GM19035 (cell line): ENCODE measurements around the gene ZNRD2.
A peak's percentile ranks its signal among the peaks of the same experiment; 100 is the strongest.

Source experiments
- ATAC-seq: cut with Tn5 transposase; IDR thresholded peaks from one replicate; pipeline ENCODE4 v1.9.1; 2021; ENCODE audit not compliant: unreplicated experiment

Gene ZNRD2

DNA sequence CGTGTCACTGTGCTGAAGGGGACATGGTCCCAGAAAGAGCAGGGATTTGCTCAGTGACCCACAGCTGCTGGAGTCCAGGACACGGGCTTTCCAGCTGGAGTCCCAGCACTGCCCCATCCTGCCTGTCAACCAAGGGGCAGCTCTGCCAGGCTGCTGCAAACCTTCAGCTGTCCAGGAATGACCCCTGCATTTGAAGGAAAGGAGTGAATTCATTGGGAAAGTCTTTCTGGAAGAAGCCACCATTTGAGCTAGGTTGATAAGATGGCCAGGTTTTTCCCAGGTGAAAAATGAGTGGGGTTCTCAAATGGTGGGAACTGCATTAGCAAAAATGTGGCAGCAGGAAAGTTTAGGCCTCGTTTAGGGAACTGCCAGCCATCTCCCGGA lies 16.0 kb downstream of the ZNRD2 start:
- ATAC-seq, result no peak

DNA sequence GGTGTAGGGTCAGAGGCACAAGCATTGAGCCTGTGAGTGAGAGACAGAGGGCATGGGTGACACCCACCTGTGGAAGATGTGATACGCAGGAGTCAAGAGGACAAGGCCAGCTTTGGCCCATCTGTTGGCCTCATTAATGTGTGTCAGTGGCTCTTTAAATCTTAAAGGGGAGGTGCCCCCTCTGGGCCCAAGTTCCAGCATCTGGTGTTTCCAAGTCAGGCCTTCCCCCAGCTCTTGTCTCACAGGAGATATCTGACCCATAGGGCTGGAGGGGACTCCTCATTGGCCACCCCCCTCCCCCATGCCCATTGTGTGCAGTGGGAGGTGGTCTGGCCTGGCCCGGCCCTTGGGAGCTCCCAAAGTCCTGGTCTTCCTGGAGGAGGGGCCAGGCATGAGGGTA lies 16.4 kb downstream of the ZNRD2 start:
- ATAC-seq, result no peak

DNA sequence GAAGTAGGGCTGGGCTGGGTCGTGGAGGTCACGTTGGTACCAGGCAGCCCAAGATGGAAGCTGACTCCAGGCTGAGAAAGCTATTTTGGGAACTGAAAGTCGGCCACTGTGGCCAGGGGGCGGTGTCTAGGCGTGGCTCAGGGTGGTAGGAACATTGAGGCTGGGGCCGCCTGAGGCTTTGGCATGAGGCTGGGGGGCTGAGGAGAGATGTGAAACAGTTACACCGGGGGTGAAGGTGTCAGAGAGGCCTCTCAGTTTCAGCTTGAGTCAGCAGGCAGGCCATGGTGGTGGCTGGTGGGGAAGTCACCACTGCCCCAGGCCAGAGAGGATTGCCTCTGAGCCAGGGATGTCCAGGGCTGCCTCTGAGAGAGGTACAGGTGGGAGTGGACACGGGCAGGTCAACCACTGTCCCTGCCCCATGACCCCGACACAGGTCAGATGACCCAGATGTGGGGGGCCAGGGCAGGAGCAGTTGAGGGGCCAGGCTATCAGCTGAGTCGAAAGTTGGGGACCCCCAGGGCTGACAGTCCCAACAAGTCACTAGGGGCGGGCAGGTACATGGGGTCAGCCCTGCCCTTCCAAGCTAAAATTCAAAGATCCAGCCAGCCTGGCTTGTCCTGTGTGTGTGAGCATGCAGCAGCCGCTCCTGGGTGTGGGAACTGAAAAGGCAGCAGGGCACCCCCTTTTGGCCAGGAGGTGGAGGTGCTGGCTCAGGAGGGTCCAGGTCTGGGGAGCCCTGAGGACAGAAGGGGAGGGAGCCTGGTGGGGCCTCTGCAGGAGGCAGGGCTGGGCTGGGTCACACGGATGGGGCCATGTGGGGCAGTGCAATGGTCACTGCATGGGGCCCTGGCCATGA lies 18.1 kb downstream of the ZNRD2 start:
- ATAC-seq, result peak; percentile 76

DNA sequence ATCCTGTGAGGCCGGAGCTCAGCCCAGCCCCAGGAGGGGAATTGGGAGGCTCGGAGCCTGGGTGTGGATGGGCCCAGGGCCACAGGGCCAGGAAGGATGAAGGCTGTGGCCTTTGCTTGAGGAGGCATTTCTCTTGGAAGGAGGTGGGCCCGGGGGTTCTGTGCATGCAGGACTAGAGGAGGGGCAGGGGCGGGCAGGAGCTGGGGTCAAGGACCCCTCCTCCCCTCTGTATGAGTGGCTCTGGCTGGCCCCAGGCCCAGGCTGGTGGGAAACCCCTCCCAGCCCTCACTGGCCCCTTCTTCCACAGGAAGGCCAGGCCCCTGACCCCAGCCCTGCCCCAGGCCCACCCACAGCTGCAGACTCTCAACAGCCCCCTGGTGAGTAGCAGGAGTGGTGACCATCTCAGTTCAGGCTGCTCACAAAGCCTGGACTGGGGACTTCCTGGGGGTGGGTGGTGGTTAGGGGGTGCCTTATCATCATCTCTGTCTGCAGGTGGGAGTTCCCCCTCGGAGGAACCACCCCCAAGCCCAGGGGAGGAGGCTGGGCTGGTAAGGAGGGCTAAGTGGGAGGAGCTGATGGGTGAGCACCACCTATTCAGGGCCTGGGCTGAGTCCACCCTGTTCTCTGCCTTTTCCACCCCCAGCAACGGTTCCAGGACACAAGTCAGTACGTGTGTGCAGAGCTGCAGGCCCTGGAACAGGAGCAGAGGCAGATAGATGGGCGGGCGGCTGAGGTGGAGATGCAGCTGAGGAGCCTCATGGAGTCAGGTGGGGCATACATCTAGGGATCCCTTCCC lies 19.4 kb downstream of the ZNRD2 start:
- no peak for ATAC-seq

DNA sequence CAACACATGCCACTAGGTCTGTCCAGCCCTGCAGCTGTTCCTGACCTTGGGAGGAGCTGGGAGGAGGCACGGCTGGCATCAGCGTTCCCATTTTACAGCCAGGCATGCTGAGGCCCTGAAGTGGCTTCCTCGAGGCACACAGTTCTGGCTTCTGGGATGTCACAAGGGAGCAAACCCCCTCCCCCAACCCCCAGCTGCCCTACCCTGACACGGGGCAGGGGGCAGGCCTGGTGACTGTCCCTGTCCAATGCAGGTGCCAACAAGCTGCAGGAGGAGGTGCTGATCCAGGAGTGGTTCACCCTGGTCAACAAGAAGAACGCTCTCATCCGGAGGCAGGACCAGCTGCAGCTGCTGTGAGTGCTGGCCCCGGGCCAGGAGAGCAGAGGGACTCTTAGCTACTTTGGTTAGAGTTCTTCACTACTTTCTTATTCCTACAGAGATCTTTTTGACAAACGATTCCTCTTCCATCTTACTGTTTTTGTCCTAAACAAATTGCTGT lies 20.0 kb downstream of the ZNRD2 start:
- ATAC-seq, result no peak

DNA sequence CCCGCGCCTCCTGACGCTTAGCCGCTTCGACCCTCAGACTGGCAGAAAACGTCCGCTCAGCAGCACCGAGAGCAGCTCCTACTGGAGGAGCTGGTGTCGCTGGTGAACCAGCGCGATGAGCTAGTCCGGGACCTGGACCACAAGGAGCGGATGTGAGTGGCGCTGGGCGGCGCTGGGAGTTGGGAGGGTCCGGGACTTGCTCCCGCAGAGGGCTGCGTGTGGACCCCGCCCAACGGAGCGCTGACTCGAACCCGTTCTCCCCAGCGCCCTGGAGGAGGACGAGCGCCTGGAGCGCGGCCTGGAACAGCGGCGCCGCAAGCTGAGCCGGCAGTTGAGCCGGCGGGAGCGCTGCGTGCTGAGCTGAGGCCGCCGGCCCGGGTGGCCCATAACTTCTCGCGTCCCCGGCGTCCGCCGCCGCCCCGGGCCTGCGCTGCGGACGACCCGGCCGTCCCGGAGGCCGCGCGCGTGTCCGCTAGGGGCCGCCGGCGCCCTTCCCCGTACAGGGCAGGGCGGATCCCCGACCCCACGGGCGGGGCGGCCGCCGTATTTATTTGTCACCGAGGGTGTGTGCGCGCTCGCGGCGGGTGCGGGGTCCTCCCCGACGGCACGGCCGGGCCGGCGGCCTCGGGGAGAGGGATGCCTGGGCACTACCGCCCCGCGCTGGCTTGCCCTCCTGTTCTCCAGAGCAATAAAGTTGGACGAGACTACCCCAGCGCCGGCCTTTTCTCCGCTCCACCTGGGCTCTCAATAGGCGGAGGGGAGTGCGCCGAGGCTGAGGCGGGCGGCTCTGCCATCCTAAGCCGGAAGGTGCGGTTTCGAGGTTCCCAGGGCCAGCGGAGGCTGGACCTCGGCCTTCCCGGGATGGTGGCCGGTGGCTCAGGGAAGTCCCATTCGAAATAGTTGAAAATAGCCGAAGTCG lies 21.9 kb downstream of the ZNRD2 start:
- ATAC-seq, result no peak

DNA sequence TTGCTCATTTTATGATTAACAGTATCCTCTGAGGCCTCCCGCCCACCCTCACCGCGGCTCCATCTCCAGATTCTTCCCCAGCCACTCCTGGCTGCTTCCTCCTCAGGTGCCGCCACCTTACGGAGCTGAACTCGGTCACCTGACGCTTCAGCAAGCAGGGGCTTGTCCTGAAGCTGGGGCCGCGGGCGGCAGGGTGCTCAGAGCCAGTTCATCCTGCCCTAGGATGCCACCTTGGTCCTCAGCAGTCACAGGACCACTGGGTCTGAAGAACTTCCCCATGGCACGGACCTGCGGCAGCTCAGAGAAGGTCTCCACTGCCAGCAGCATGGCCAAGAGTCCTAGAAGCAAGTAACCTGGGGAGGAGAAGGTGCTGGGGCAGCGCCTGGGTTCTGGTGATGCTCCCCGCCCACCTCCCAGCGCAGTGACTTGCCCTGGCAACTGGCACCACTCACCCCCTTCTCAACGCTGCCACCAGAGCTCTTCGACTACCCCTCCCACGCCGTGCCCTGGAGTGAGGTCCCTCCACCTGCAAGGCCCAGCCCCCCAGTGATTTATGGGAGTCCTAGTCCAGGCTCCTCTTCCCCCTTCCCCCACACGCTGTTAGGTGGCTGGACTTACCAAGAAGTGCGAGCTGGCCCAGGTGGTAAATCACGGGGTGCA lies 22.7 kb downstream of the ZNRD2 start:
- ATAC-seq, result no peak

DNA sequence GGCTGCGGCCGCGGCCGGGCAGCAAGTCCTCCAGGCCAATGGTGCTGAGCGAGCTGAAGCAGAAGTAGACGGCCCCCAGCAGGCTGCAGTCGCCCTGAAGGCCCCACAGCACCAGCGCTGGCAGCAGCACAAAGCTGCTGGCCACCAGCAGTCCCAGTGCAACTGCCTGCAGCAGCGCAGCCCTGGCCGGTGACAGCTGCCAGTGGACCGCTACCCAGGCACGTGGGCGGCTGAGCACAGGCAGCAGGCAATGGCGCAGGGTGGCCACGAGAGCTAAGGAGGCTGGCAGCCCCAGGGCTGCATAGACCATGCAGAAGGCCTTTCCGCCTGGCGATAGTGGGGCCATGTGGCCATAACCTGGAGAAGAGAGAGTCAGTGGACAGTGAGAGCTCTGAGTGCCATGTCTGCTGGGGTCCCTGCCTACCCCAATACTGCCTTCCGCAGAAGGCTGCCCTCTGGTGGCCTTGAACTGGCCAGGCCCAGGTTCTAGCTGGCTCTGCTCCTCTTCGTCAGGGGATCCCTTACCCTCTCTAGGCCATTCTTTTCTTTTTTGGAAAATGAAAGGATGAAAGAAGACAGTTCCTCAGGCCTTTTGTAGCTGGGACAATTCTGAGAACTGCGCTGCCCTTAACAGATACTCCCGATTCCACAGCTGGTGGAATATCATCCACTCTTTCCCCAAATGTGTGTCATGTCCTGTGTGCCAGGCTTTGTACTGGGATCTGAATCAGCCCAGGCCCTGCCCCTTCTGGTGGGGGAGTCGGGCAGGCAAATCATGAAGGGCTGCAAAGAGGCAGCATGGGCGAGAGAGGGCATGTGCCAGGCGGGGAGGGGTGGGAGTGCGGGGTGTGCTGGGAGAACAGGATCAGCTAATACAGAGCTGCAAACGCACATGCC lies 23.5 kb downstream of the ZNRD2 start:
- no peak for ATAC-seq

DNA sequence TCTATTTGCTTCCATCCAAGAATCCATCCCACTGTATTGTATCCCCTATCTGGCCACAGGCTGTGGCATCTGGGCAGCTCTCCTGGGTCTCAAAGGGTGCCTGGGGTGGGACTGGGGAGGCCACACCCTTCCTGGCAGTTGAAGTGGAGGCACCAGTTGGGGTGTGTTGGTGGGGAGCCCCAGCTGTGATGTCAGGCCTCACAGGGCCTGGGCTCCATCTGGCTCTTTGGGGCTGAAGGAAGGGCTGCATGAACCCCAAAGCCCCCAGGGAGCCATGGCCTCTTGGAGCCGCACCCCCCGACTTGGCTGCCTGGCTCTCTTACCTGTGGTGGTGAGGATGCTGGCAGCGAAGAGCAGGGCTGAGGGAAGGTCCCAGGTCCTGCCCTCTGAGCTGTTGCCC lies 24.9 kb downstream of the ZNRD2 start:
- no peak for ATAC-seq

DNA sequence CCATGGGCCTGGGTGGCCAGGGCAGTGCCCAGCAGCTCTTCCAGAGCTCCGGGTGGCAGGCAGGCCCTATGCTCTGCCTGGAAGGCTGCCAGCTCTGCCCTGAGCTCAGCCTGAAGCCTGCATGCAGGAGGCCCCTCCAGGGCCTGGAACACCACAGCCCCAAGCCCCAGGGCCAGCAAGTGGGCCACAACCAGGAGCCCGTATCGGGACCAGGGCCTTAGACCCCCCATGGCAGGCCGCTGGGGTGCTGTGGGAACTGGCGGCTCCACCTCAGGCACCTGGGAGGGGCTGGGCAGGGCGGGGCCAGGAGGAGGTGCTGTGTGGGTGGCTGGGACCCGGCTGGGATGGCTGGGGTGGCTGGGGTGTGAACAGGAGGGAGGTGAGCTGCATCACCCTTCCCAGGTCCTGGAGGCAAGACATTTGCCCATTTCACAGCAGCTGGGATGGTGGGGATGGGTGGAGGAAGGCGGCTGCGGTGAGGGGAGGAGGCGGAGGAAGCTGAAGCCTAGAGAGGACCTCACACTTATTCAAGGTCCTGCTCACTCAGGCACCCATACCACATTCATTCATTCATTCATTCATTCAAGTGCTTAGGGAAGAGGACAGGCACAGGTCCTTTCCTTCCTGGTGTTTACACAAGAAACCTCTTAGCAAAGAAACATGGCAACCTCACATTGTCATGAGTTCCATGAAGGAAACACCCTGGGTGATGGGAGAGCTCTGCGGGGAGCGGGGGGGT lies 25.4 kb downstream of the ZNRD2 start, which contains the start of gene KCNK7:
TSS of gene KCNK7 (minus strand) at position 258 of the 739 bp plus-strand sequence. CDS start at position 230, 28 bp downstream.
- no peak for ATAC-seq

DNA sequence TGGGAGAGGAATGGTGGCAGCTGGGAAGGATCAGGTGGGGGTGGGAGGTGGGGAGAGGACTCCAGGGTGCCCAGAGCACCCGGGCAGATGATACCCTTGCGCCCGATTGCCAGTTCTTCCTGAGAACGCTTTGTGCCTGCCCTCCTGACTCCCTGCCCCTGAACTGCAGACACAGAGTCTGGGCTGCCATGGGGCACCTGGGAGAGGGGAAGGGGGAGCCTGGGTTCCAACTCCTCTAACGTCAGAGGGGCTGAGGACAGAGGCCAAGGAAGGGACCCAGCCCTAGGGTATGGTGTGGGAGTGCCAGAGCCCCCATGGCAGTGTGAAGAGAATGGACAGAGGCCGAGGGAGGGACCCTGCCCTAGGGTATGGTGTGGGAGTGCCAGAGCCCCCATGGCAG lies 26.2 kb downstream of the ZNRD2 start:
- ATAC-seq, result no peak

DNA sequence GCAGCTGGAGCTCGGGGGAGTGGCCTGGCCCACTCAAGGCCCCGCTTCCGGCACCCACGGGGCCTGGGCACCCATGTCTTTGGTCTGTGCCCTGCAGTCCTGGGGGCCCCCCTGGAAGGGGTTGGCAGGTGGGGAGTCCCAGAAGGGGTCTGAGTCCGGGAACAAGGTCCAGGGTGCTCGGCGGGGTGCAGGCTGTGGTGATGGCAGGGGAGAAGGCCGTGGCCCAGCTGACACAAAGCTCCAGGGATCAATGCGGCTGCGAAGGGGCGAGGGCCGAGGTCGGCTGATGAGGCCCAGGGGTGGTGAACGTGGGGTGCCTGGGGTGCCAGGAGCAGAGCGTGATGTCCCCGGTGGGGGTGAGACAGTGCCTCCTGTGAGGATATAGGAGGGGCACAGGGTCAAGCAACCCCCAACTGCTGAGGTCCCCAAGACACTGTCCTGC lies 28.0 kb downstream of the ZNRD2 start:
- no peak for ATAC-seq

DNA sequence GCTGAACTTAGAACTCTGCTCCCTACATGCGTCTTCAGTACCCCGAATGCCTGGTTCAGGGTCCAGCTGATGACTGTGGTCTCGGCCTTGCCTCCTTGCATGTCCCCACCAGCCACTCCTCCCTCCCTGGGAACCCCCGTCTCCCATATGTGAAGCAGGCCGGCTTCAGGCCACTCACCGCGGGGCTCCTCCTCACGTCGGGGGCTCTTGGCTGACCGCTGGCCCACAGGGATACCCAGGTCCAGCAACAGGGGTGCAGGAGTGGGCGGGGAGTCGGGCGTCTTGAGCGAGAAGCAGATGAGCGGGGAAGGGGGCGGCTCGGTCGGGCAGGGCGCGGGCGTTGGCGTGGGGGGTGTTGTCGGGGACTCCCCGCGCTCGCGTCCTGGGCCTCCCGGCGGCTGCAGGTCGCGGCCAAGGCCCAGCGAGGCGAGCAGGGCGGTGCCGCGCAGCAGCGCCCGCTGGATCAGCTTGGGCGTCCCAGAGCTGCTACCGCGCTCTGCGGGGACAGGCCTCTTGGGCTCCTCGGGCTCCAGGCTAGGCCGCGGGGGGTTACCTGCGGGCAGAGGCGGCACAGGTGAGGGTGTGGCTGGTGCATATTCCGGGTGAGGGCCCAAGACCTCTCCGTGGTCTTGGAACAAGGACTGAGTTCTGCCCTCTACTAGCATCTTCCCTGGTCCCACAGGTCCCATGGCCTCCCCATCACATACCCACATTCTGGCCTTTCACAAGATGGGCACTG lies 29.1 kb downstream of the ZNRD2 start:
- ATAC-seq, result no peak

DNA sequence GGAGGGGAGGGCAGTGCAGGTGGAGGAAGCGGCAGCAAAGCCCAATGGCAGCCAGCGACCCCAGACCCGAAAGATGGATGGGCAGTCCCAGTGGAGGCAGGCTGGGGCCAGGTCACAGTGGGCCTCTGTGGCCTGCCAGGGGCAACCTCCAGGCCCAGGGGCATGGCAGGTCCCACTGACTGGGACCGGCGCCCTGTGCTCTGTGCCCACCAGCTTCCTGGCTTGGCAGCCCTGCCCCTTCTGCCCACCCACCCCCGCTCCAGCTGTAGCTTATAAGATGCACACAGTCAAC lies 29.6 kb downstream of the ZNRD2 start:
- ATAC-seq, result no peak

DNA sequence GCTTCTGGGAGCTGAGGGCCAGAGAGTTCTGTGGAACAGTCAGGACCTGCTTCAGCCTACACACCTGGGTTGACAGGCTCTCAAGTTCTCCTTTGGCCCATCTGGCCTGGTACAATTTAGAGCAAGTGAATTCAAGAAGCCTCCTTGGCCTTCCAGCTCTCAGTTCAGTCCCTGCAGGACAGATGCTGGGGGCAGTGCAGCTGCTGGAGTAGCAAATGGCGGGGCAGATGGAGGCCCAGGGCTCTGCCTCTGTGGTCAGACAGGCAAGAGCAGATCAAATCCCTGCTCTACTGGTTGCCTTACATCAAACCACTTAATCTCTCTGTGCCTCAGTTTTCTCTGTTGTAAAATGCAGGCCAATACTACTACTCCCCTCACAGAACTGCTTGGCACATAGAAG lies 34.0 kb downstream of the ZNRD2 start:
- ATAC-seq, result no peak

DNA sequence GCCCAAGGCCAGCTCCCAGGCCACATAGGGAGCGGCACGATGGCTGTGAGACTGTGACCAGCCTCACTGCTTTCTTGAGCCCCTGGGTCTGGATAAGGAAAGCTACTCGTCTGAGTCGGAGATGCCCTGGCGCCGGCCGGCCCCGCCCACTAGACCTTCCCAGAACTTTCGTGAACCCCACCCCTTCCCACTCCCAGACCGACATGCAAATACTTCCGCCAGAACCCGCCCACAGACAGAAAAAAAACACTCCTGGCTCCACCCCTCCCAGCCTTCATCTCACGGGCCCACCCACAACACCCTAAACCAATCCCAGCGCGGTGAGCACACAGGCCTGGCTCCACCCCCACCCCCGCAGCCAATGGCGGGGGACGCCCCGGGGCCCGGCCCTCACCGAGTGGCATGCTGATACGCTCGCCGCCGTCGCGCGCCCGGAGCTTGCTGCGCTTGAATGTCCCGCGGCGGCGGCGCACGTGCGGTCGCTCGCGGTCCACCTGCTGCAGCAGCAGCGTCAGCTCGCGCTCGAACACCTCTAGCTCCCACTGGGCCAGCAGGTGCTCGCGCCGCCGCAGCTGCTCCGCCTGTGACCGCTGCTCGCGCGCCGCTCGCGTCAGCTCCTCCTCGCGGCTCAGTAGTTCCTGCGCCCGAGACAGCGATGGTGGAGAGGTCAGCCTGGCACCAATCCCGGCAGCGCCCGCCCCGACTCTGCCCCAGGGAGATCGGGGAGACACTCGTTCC lies 36.8 kb downstream of the ZNRD2 start:
- no peak for ATAC-seq

DNA sequence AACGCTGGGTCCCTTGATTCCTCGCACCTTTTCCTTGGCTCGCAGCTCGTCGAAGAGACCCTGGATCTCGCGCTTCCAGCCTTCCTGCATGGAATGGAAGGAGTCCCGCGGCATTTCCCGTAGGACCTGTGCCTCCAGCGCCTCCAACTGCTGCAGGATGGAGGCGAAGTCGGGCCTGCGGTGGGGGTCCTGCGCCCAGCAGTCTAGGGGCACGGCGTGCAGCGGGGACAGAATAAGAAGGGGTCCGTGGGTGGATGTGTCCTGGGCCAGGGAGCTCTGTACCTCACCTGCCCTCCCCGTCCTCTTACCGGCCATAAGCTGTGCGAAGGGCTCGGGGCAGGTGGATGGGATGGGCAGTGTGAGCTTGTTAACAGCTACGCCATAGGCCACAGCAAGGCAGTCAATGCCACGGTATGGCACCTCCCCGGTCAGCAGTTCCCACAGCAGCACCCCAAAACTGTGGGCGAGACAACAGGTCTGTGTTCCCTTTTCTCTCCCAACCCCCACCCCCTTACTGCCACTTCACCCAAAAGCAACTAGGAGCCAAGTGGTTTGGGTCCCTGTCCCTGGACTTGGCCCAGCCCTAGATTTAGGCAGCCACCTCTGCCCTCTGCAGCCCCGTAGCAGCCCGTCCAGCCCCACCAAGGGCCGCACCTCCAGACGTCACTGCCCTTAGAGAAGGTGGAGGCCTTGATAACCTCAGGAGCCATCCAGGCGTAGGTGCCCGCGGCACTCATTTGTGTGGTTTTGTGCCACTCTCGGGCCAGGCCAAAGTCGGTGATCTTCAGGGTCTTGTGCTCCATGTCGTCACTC lies 37.5 kb downstream of the ZNRD2 start:
- no peak for ATAC-seq
